H1 (cell line): Measurements from ENCODE around the gene RMRP. TPM values are rescaled to one million over a fixed set of nuclear protein-coding genes. Genes with fewer than 3 reads are reported as not detected.

ENCODE experiments used
- CTCF ChIA-PET: fragments of 300-600 bp; sonication (Branson Sonifier 250); formaldehyde crosslinking; loops from one replicate; lab custom pipeline; 2021; ENCODE audit not compliant: partially characterized antibody; lab: Charles Lee
- POLR2A ChIA-PET: fragments of 300-600 bp; sonication (Branson Sonifier 250); formaldehyde crosslinking; loops from one replicate; lab custom pipeline; 2021; ENCODE audit warnings: inconsistent platforms; ENCODE audit not compliant: partially characterized antibody; lab: Charles Lee
- DNase-seq, 2 experiments: peaks; one replicate each; pipeline versions ENCODE4 v3.0.0 to v3.0.0-alpha.2; 2010 to 2022; ENCODE audit warnings: low spot score in 2 of 2, low read depth in 1 of 2, mixed read lengths in 1 of 2
- FAIRE-seq: peaks from 2 replicates; lab custom pipeline; 2011; peaks lifted over from hg19 to GRCh38; lab: Jason Lieb, UNC
- H2AFZ ChIP-seq: 2 replicates; pipeline ENCODE4 v1.8.1; 2012; ENCODE audit warnings: low read length, inconsistent platforms
- H2AK5ac ChIP-seq: 2 replicates; pipeline ENCODE4 v1.6.1; 2013; ENCODE audit warnings: low read depth, low read length
- H2BK120ac ChIP-seq: replicated peaks from 2 replicates; pipeline ENCODE3; 2013; ENCODE audit warnings: low read depth, low read length, inconsistent platforms
- H2BK12ac ChIP-seq: 2 replicates; pipeline ENCODE4 v1.6.1; 2013; ENCODE audit warnings: low read depth, low read length
- H2BK15ac ChIP-seq: 2 replicates; pipeline ENCODE4 v1.6.1; 2013; ENCODE audit warnings: low read length
- H2BK20ac ChIP-seq: 2 replicates; pipeline ENCODE4 v1.6.1; 2013; ENCODE audit warnings: low read length
- H2BK5ac ChIP-seq: 2 replicates; pipeline ENCODE4 v1.6.1; 2013; ENCODE audit warnings: low read depth, low read length
- H3K14ac ChIP-seq: 2 replicates; pipeline ENCODE4 v1.6.1; 2013; ENCODE audit warnings: inconsistent platforms; ENCODE audit not compliant: insufficient read length
- H3K18ac ChIP-seq: 2 replicates; pipeline ENCODE4 v1.6.1; 2013; ENCODE audit warnings: low read length; ENCODE audit errors: extremely low read depth
- H3K23ac ChIP-seq: 2 replicates; pipeline ENCODE4 v1.6.1; 2013; ENCODE audit warnings: inconsistent platforms; ENCODE audit not compliant: insufficient read length
- H3K23me2 ChIP-seq: 2 replicates; pipeline ENCODE4 v1.6.1; 2013; ENCODE audit warnings: low read depth, low read length
- H3K27ac ChIP-seq: 2 replicates; pipeline ENCODE4 v1.6.1; 2011; ENCODE audit warnings: low read depth, low read length, inconsistent platforms
- H3K27me3 ChIP-seq, 4 experiments: replicated peaks in 1 of 4; 1 replicate in 1 of 4; 2 replicates in 3 of 4; pipeline versions ENCODE4 v1.6.1 to v1.8.1; 2011 to 2013; ENCODE audit warnings: low read length in 3 of 4, mild to moderate bottlenecking in 3 of 4, inconsistent platforms in 2 of 4, mixed read lengths in 2 of 4, moderate library complexity in 1 of 4; ENCODE audit not compliant: control insufficient read depth in 3 of 4, insufficient read depth in 3 of 4; ENCODE audit errors: extremely low read depth in 1 of 4
- H3K36me3 ChIP-seq, 4 experiments: 2 replicates each; pipeline versions ENCODE4 v1.6.1 to v1.8.1; 2011 to 2013; ENCODE audit warnings: mild to moderate bottlenecking in 4 of 4, low read length in 3 of 4, moderate library complexity in 2 of 4, control low read depth in 1 of 4, inconsistent platforms in 1 of 4; ENCODE audit not compliant: insufficient read depth in 4 of 4, control insufficient read depth in 2 of 4
- H3K4ac ChIP-seq: replicated peaks from 2 replicates; pipeline ENCODE3; 2013; ENCODE audit warnings: low read length, low read depth, mixed read lengths, inconsistent platforms; ENCODE audit not compliant: insufficient read length
- H3K4me1 ChIP-seq, 4 experiments: replicated peaks in 1 of 4; 1 replicate in 1 of 4; 2 replicates in 3 of 4; pipeline versions ENCODE4 v1.6.1 to v1.8.1; 2011 to 2013; ENCODE audit warnings: low read length in 3 of 4, inconsistent platforms in 2 of 4, mixed read lengths in 1 of 4; ENCODE audit not compliant: insufficient read depth in 4 of 4, control insufficient read depth in 3 of 4
- H3K4me2 ChIP-seq, 2 experiments: 2 replicates each; pipeline versions ENCODE4 v1.6.1 to v1.8.1; 2011 to 2013; ENCODE audit warnings: low read depth in 2 of 2, low read length in 2 of 2, control low read depth in 1 of 2, inconsistent platforms in 1 of 2, mild to moderate bottlenecking in 1 of 2; ENCODE audit not compliant: insufficient read depth in 1 of 2
- H3K4me3 ChIP-seq, 4 experiments: fragments of 200-600, 300-600 bp in 1 of 4; sonication (generic), shearing (Covaris generic), sonication (Bioruptor Twin) in 1 of 4; 2 replicates each; pipeline versions ENCODE4 v1.5.1 to v1.8.1; 2011 to 2016; ENCODE audit warnings: low read length in 4 of 4, low read depth in 3 of 4, control low read depth in 2 of 4, inconsistent platforms in 2 of 4, mild to moderate bottlenecking in 2 of 4, mixed read lengths in 1 of 4, moderate library complexity in 1 of 4; ENCODE audit not compliant: insufficient read depth in 2 of 4; ENCODE audit errors: extremely low read depth in 1 of 4
- H3K56ac ChIP-seq: replicated peaks from 2 replicates; pipeline ENCODE3; 2013; ENCODE audit warnings: low read depth, mild to moderate bottlenecking, mixed read lengths, low read length, inconsistent platforms; ENCODE audit not compliant: insufficient read length
- H3K79me1 ChIP-seq: 2 replicates; pipeline ENCODE4 v1.6.1; 2013; ENCODE audit warnings: low read depth, low read length, control low read depth
- H3K79me2 ChIP-seq, 2 experiments: 2 replicates each; pipeline versions ENCODE4 v1.6.1 to v1.8.1; 2012 to 2013; ENCODE audit warnings: low read length in 2 of 2, mild to moderate bottlenecking in 2 of 2, inconsistent platforms in 1 of 2; ENCODE audit not compliant: insufficient read depth in 2 of 2, control insufficient read depth in 1 of 2
- H3K9ac ChIP-seq, 4 experiments: replicated peaks in 1 of 4; 1 replicate in 1 of 4; 2 replicates in 3 of 4; pipeline versions ENCODE4 v1.6.1 to v1.8.1; 2011 to 2013; ENCODE audit warnings: low read depth in 3 of 4, low read length in 3 of 4, control low read depth in 2 of 4, mild to moderate bottlenecking in 2 of 4, moderate library complexity in 2 of 4, inconsistent platforms in 1 of 4; ENCODE audit errors: extremely low read depth in 1 of 4
- H3K9me3 ChIP-seq, 2 experiments: 2 replicates each; pipeline versions ENCODE4 v1.6.1 to v1.8.1; 2012 to 2013; ENCODE audit warnings: mild to moderate bottlenecking in 2 of 2, moderate library complexity in 2 of 2, control low read depth in 1 of 2, inconsistent platforms in 1 of 2, low read depth in 1 of 2, low read length in 1 of 2, mixed read lengths in 1 of 2; ENCODE audit not compliant: insufficient read depth in 2 of 2
- H4K20me1 ChIP-seq, 2 experiments: replicated peaks in 1 of 2; 2 replicates each; pipeline versions ENCODE3 to v1.8.1; 2011 to 2013; ENCODE audit warnings: inconsistent platforms in 2 of 2, low read length in 2 of 2, mild to moderate bottlenecking in 1 of 2; ENCODE audit not compliant: insufficient read depth in 2 of 2, control insufficient read depth in 1 of 2
- H4K5ac ChIP-seq: 2 replicates; pipeline ENCODE4 v1.6.1; 2013; ENCODE audit warnings: low read length, low read depth, mixed read lengths, inconsistent platforms; ENCODE audit not compliant: insufficient read length
- H4K8ac ChIP-seq: 2 replicates; pipeline ENCODE4 v1.8.0; 2013; ENCODE audit warnings: mild to moderate bottlenecking, moderate library complexity, low read length, inconsistent platforms; ENCODE audit not compliant: insufficient read depth; ENCODE audit errors: extremely low read depth
- H4K91ac ChIP-seq: replicated peaks from 2 replicates; pipeline ENCODE3; 2013; ENCODE audit warnings: low read length, mixed read lengths, inconsistent platforms; ENCODE audit not compliant: insufficient read length
- KDM4A ChIP-seq: IDR thresholded peaks from one replicate; pipeline ENCODE4 v1.7.1; 2012; ENCODE audit warnings: low read depth, mild to moderate bottlenecking, moderate library complexity, low read length, inconsistent platforms; ENCODE audit not compliant: severe bottlenecking
- MAFK ChIP-seq: IDR thresholded peaks from 2 replicates; pipeline ENCODE4 v1.6.1; 2012; ENCODE audit warnings: low read depth, mild to moderate bottlenecking, improper control_type of control experiment, low read length
- WGBS, 2 experiments: shearing (Covaris generic) in 1 of 2; methylation state at CpG; one replicate each; pipeline versions ENCODE4 v1.1.6 to v1.1.7; 2013 to 2015; ENCODE audit warnings: low lambda C conversion rate in 2 of 2, mixed read lengths in 2 of 2, inconsistent platforms in 1 of 2, low coverage in 1 of 2, missing lambda C conversion rate in 1 of 2; ENCODE audit not compliant: insufficient replicate concordance in 2 of 2, insufficient coverage in 1 of 2, insufficient read length in 1 of 2; ENCODE audit errors: extremely low coverage in 1 of 2, missing lambda C conversion rate in 1 of 2; 5-methylcytosine and 5-hydroxymethylcytosine counted together
- polyA plus RNA-seq, 7 experiments: library from polyadenylated mRNA; depleted of rRNA in 3 of 7; stranded (reverse) in 5 of 7; unstranded in 2 of 7; fragments of >200 nt in 5 of 7; fragments of 200-250 nt in 2 of 7; gene quantifications; 1 replicate in 5 of 7; 2 replicates in 1 of 7; 4 replicates in 1 of 7; pipeline versions ENCODE4 v1.2.1 to v1.2.3, GENCODE V29; 2011 to 2013; ENCODE audit warnings: missing spikeins in 2 of 7, mixed read lengths in 2 of 7
- total RNA-seq: library from RNA; stranded (reverse); fragmentation: NEBNext Ultra II Directional; extraction: Animal tissue kit (Norgen Biotek cat#: 25700); gene quantifications from 2 replicates; pipeline ENCODE4 v1.2.1, GENCODE V29; 2021

Gene RMRP
- total and polyA plus RNA-seq, 2 of the 8 experiments (the other 6 are each of a cell fraction or from before 2014, with no cell fraction given), result 169 to 14,987 TPM

DNA sequence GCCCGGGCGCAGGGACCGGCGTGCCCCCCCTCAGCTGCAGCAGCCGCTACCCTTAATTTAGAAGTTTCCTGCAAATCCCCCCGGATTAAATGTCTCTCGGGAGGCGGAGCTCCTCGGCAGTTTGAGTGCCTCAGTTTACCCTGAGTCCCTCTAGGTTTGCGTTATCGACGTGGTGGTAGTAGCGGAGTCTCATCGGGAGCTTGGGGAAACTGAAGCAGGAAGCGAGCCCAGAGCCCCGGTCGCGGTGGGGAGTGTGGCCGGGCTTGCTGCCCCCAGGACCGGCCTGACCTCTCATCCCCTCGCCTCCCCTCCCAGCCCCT is 32.4 kb upstream of the RMRP start:
- CTCF ChIA-PET, result interaction anchor here (2.8 to 14.1 kb wide), 6 partner anchors 15 to 43 kb away, joined by 10 to 347 read pairs (median 53); partner anchors contain the start of genes ARHGEF39, CA9, CCDC107 and RMRP
- peaks cover 5 to 8% of the 10 kb centered on the region in 2 experiments for H4K20me1 ChIP-seq
- no peak for FAIRE-seq

More for the DNA sequence above, 32.4 kb upstream of the RMRP start:
- Histone ChIP-seq H3K4me2 (peak overlapping the region; percentile 84 to 90), H3K27me3 (no peaks in the 10 kb centered on the region), H3K14ac (no peak overlapping the region), H3K9ac (no peak overlapping the region; a peak in 1 of 7 replicates), H2BK20ac (no peak overlapping the region), H3K36me3 (peaks cover 4 to 12% (median 10%) of the 10 kb centered on the region in 4 experiments), H3K9me3 (no peaks in the 10 kb centered on the region), H2AK5ac (no peak overlapping the region), H2AFZ (no peak overlapping the region), H3K18ac (no peak overlapping the region; the same call in none of the 2 replicates), H3K79me2 (peaks cover 0 to 21% of the 10 kb centered on the region in 2 experiments; a peak in 2 of 4 replicates), H3K23ac (no peak overlapping the region), H4K91ac (peak overlapping the region; percentile 25), H3K27ac (no peak overlapping the region; the same call in 1 of the 2 replicates), H2BK5ac (no peak overlapping the region), H2BK15ac (no peak overlapping the region), H3K79me1 (peaks cover 2% of the 10 kb centered on the region; the same call in 1 of the 2 replicates), H3K56ac (peak overlapping the region; percentile 42), H2BK120ac (no peak overlapping the region), H3K4ac (peak overlapping the region; percentile 4), H3K23me2 (peaks cover 12% of the 10 kb centered on the region), H4K8ac (peak overlapping the region; percentile 39; the same call in 1 of the 2 replicates), H2BK12ac (no peak overlapping the region), H4K5ac (no peak overlapping the region), H3K4me3 (peak overlapping the region; percentile 72 to 99 (median 82))
- WGBS, 2 experiments, result 0% methylated on average over 9 of the region's 21 CpGs; no CpG with 5 or more reads in 1 of the 2 experiments
- POLR2A ChIA-PET, result interaction anchor here (1.0 to 14.9 kb wide), 13 partner anchors 9 to 611 kb away, joined by 3 to 158 read pairs (median 19); partner anchors contain the start of genes ARHGEF39, CA9, CCDC107 and CREB3
- no peak for DNase-seq
- TF ChIP-seq KDM4A, result peak; percentile 68
- no peak for TF ChIP-seq MAFK
- TF ChIP-seq, all 59 proteins: peak for 1
- peaks cover 6 to 15% (median 8%) of the 10 kb centered on the region in 4 experiments; a peak in 6 of 7 replicates for H3K4me1 ChIP-seq
